Ovary (tissue), 9 donors: Measurements from ENCODE around the gene TMEM62. TPM values are rescaled to one million over a fixed set of nuclear protein-coding genes. Genes with fewer than 3 reads are reported as not detected.

ENCODE experiments used
- DNase-seq, 5 donors: peaks; one replicate each; pipeline ENCODE4 v3.0.0-alpha.2; 2019 to 2020
- H3K27ac ChIP-seq, 2 donors: fragments of 200-600 bp; one replicate each; pipeline versions ENCODE4 v1.5.1 to v1.8.0; 2019 to 2022
- H3K27me3 ChIP-seq: fragments of 200-600 bp; one replicate; pipeline ENCODE4 v1.8.0; 2022
- H3K36me3 ChIP-seq: fragments of 200-600 bp; sonication (generic); one replicate; pipeline ENCODE4 v1.5.1; 2019
- H3K4me1 ChIP-seq: one replicate; pipeline ENCODE4 v1.8.1; 2013; ENCODE audit warnings: mild to moderate bottlenecking, moderate library complexity; ENCODE audit not compliant: insufficient read depth
- H3K4me3 ChIP-seq: fragments of 200-600 bp; sonication (generic); one replicate; pipeline ENCODE4 v1.5.1; 2017
- H3K9me3 ChIP-seq, 2 donors: fragments of 200-600 bp in 1 of 2; sonication (generic) in 1 of 2; one replicate each; pipeline versions ENCODE4 v1.5.1 to v1.8.1; 2013 to 2019; ENCODE audit warnings: mild to moderate bottlenecking in 1 of 2, moderate library complexity in 1 of 2
- EP300 ChIP-seq: sonication (generic); formaldehyde crosslinking; IDR thresholded peaks from one replicate; pipeline ENCODE4 v1.6.1; 2017; ENCODE audit warnings: antibody characterized with exemption
- POLR2A ChIP-seq: fragments of 450-650 bp; IDR thresholded peaks from one replicate; pipeline ENCODE4 v1.6.1; 2017; ENCODE audit warnings: antibody characterized with exemption, mild to moderate bottlenecking, moderate library complexity
- WGBS, 3 donors: extraction: QIAGEN DNeasy Blood & Tissue Kit in 1 of 3; methylation state at CpG; one replicate each; pipeline versions ENCODE4 v1.1.5 to v1.1.7; 2013 to 2017; 5-methylcytosine and 5-hydroxymethylcytosine counted together
- intact Hi-C, 4 donors: fragments of 100-400 bp; cut with DNase I; formaldehyde crosslinking; loops; one replicate each; pipeline versions ENCODE4 v1.11.0 to v1.15.1; 2022 to 2023
- polyA plus RNA-seq, 2 donors: library from polyadenylated mRNA; stranded (reverse); fragments of 200-250 nt in 1 of 2; fragments of 350-450 nt in 1 of 2; fragmentation: Illumina TruSeq in 1 of 2; extraction: RNeasy Lipid Tissue Mini Kit (QIAGEN cat#74804) in 1 of 2; gene quantifications; one replicate each; pipeline ENCODE4 v1.2.3, GENCODE V29; 2013 to 2014
- small RNA-seq: library from RNA; depleted of rRNA; stranded (forward); fragments of <200 nt; gene quantifications from one replicate; pipeline ENCODE3, GENCODE V24; 2016
- total RNA-seq, 7 donors: library from RNA; depleted of rRNA in 2 of 7; stranded (reverse); fragments of >200 nt in 2 of 7; fragmentation: NEBNext Ultra II Directional in 3 of 7; extraction: Animal tissue kit (Norgen Biotek cat#: 25700) in 3 of 7; gene quantifications; one replicate each; pipeline versions ENCODE4 v1.1.0 to v1.2.4, GENCODE V29; 2016 to 2023
- TF ChIP-seq, protein P1 (sequence below), 3 donors: fragments of 450-650 bp in 2 of 3; fragments of 200-600 bp in 1 of 3; IDR thresholded peaks; one replicate each; pipeline versions ENCODE4 v1.5.1 to v1.8.0; 2016 to 2022; ENCODE audit warnings: antibody characterized with exemption in 3 of 3, mild to moderate bottlenecking in 1 of 3
- donor health status: DM: no; HTN: no; CAD: no; lungs with moderate emphysema.
- donor health status: DM: no; HTN: no; CAD: no.
- donor health status: Bipolar disorder and iron deficiency.
- donor health status: DM: yes; HTN: yes; CAD: no.
- donor health status: DM: no; HTN: no; CAD: no.
- donor health status: DM: yes; HTN: yes; CAD: no.

Gene TMEM62
- total and polyA plus RNA-seq, 9 donors, result 6.6 to 17.4 (median 13.8) TPM

DNA sequence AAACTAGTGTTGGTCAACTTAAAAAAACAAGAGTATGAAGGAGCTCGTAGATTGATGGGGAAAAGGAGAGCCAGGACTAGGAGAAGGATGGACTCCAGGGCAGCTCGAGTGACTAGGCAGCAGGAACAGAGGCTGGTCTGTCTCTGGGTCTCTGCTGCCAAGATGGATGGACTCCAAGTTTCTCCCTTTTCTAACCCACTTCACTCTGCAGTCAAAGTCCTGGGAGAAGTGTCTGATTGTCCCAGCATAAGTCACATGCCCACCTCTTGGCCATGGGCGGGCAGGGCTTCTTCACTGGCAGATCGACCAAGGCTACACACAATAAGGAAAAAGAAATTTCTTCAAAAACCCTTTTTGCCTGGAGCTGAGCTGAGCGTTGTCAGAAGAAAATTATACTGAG lies 96.6 kb downstream of the TMEM62 start:
- Histone ChIP-seq H3K27me3 (no peaks in the 10 kb centered on the region), H3K4me3 (no peak overlapping the region), H3K27ac (no peak overlapping the region), H3K9me3 (no peaks in the 10 kb centered on the region), H3K36me3 (no peaks in the 10 kb centered on the region), H3K4me1 (no peaks in the 10 kb centered on the region)
- intact Hi-C loops, result loop anchor here in 1 of 4 donors (5.0 kb wide), 1 partner anchor 883 kb away; no protein-coding TSS in a partner anchor
- TF ChIP-seq EP300 (no peak), POLR2A (no peak)
- TF ChIP-seq, protein P1, sequence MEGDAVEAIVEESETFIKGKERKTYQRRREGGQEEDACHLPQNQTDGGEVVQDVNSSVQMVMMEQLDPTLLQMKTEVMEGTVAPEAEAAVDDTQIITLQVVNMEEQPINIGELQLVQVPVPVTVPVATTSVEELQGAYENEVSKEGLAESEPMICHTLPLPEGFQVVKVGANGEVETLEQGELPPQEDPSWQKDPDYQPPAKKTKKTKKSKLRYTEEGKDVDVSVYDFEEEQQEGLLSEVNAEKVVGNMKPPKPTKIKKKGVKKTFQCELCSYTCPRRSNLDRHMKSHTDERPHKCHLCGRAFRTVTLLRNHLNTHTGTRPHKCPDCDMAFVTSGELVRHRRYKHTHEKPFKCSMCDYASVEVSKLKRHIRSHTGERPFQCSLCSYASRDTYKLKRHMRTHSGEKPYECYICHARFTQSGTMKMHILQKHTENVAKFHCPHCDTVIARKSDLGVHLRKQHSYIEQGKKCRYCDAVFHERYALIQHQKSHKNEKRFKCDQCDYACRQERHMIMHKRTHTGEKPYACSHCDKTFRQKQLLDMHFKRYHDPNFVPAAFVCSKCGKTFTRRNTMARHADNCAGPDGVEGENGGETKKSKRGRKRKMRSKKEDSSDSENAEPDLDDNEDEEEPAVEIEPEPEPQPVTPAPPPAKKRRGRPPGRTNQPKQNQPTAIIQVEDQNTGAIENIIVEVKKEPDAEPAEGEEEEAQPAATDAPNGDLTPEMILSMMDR (IDR thresholded peaks at IDR 0.05), result no peak
- DNase-seq, result no peak
- WGBS, 3 donors, result 72 to 83% (median 77%) methylated on average over 5 of the region's 5 CpGs

DNA sequence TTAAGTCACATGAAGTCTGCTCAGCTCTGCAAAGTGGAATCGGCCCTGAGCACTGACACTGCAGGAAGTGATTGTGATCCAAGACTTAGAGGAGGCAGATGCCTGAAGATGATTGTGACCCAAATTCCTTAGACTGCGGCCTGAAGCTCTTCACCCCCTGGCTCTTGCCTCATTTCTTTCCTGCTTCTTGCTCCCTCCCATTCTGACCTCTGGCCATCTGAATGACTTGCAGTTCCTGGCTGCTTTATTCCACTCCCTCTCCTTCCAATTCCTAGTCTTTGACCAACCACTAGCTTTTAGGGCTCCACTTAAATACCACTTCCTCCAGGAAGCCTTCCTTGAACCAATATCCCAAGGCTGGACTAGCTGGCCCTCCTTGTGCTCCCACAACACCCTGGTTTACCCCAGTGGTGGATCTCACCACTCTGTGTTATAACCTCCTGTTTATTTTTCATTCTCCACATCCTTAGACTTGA lies 97.3 kb downstream of the TMEM62 start:
- Histone ChIP-seq H3K27me3 (no peaks in the 10 kb centered on the region), H3K36me3 (no peaks in the 10 kb centered on the region), H3K27ac (no peak overlapping the region), H3K9me3 (no peaks in the 10 kb centered on the region), H3K4me1 (no peaks in the 10 kb centered on the region), H3K4me3 (no peak overlapping the region)
- no peak for DNase-seq
- WGBS, 3 donors, result 51 to 74% (median 53%) methylated on average over 2 of the region's 2 CpGs
- intact Hi-C loops, result loop anchor here in 1 of 4 donors (5.0 kb wide), 1 partner anchor 883 kb away; no protein-coding TSS in a partner anchor
- no peak for TF ChIP-seq POLR2A
- no peak for TF ChIP-seq EP300
- TF ChIP-seq, protein P1 (IDR thresholded peaks at IDR 0.05), result no peak

GRCh38 chr15:43232289-43232874 lies 99.0 kb downstream of the TMEM62 start:
- DNase-seq, result no peak
- Histone ChIP-seq H3K4me3 (no peak overlapping the region), H3K27me3 (no peaks in the 10 kb centered on the region), H3K36me3 (no peaks in the 10 kb centered on the region), H3K27ac (no peak overlapping the region), H3K9me3 (no peaks in the 10 kb centered on the region), H3K4me1 (no peaks in the 10 kb centered on the region)
- WGBS, 3 donors, result 68 to 80% (median 75%) methylated on average over 3 of the region's 3 CpGs
- TF ChIP-seq, protein P1 (IDR thresholded peaks at IDR 0.05), result no peak
- no peak for TF ChIP-seq EP300
- no peak for TF ChIP-seq POLR2A
- intact Hi-C loops, result loop anchor here in 1 of 4 donors (5.0 kb wide), 1 partner anchor 885 kb away; no protein-coding TSS in a partner anchor

Small RNAs within 50 kb of the gene (small RNA-seq; reads per million reads assigned to genes)
- gene AC068724.2, result not detected

Other genes with a start within 250 kb of the TMEM62 start
- 10 to 100 TPM; 18.1 to 28.7 (median 23.2) TPM for gene TTBK2, start 212.8 kb upstream of the TMEM62 start, total RNA-seq
- gene TTBK2, start 212.8 kb upstream of the TMEM62 start, polyA plus RNA-seq, result 1 to 10 TPM; 5.2 to 6.7 TPM
- 10 to 100 TPM; 21.2 to 34.1 (median 27.0) TPM for gene UBR1, start 27.5 kb upstream of the TMEM62 start, total RNA-seq
- 10 to 100 TPM in 1 of 2 donors, 1 to 10 TPM in 1; 7.5 to 14.6 TPM for gene UBR1, start 27.5 kb upstream of the TMEM62 start, polyA plus RNA-seq
- 10 to 100 TPM; 25.2 to 55.3 (median 28.3) TPM for gene CCNDBP1, start 51.8 kb downstream of the TMEM62 start, total RNA-seq
- 10 to 100 TPM; 34.2 to 69.7 TPM for gene CCNDBP1, start 51.8 kb downstream of the TMEM62 start, polyA plus RNA-seq
- gene EPB42, start 87.4 kb downstream of the TMEM62 start, total RNA-seq, result 1 to 10 TPM in 1 of 7 donors, under 1 TPM in 2, not detected in 4; 0.43 to 2.5 (median 0.66) TPM
- gene EPB42, start 87.4 kb downstream of the TMEM62 start, polyA plus RNA-seq, result not detected
- gene TGM5, start 133.3 kb downstream of the TMEM62 start, total RNA-seq, result not detected
- not detected for gene TGM5, start 133.3 kb downstream of the TMEM62 start, polyA plus RNA-seq
- gene TGM7, start 168.7 kb downstream of the TMEM62 start, total RNA-seq, result 1 to 10 TPM in 1 of 7 donors, not detected in 6; 1.5 TPM
- gene TGM7, start 168.7 kb downstream of the TMEM62 start, polyA plus RNA-seq, result not detected
- gene LCMT2, start 197.0 kb downstream of the TMEM62 start, total RNA-seq, result 10 to 100 TPM in 4 of 7 donors, 1 to 10 TPM in 3; 4.4 to 13.4 (median 10.6) TPM
- 1 to 10 TPM; 4.6 to 7.9 TPM for gene LCMT2, start 197.0 kb downstream of the TMEM62 start, polyA plus RNA-seq
- 10 to 100 TPM; 14.2 to 24.1 (median 20.5) TPM for gene ZSCAN29, start 237.5 kb downstream of the TMEM62 start, total RNA-seq
- 10 to 100 TPM in 1 of 2 donors, 1 to 10 TPM in 1; 8.5 to 10.1 TPM for gene ZSCAN29, start 237.5 kb downstream of the TMEM62 start, polyA plus RNA-seq
- 10 to 100 TPM; 10.8 to 17.0 (median 15.4) TPM for gene TUBGCP4, start 237.5 kb downstream of the TMEM62 start, total RNA-seq
- gene TUBGCP4, start 237.5 kb downstream of the TMEM62 start, polyA plus RNA-seq, result 10 to 100 TPM in 1 of 2 donors, 1 to 10 TPM in 1; 5.0 to 15.7 TPM